ENCODE data around the gene ANXA5.

ANXA5 gene

DNA sequence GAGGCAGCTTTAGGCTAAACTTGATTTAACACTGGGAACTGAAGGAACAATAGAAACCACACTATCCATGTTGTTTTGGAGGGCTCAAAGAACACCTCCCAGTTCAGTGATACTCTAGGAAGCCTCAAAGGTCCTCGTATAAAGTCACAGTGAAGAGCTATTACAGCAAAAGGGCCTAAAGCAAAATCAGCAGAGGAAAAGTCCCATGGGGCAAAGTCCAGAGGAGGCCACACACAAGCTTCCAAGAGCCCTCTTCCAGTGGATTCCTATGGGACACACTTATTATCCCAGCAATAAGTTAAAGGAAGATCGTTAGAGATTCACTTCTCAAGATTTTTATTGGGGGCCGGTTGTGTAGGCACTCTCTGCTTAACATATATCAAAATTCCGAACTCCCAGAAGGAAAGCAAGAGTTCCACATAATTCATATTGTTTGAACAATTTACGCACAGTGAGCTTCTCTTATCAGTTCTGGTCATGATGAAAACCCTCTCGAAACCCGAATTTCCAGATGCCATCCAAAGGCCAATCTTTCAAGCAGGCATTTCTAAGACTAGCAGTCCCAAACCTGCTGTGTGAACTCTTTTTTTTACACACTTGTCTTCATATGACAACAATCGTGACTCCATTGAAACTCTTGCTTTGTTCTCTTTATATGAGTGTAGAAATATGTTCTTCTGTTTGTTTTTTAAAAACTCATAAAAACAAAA lies 53.7 kb downstream of the ANXA5 start:
- no peaks in the 10 kb centered on the region for H3K9me3 ChIP-seq (ENCODE audit: control insufficient read depth in 2 of 2, low read length in 2 of 2)
- H3K4me1 ChIP-seq (ENCODE audit: control insufficient read depth, insufficient read depth, low read length), result no peaks in the 10 kb centered on the region
- no peaks in the 10 kb centered on the region for H3K36me3 ChIP-seq (ENCODE audit: control insufficient read depth in 2 of 2, insufficient read depth in 2 of 2, low read length in 2 of 2)
- no peaks in the 10 kb centered on the region for H3K27me3 ChIP-seq (ENCODE audit: control insufficient read depth in 1 of 2, insufficient read depth in 2 of 2, low read length in 2 of 2)
- no peak overlapping the region for H3K27ac ChIP-seq (ENCODE audit: low read length)
- no peak overlapping the region for H3K9ac ChIP-seq (ENCODE audit: low read length in 2 of 2)
- H3K4me3 ChIP-seq (ENCODE audit: low read length in 2 of 2), result no peak overlapping the region

DNA sequence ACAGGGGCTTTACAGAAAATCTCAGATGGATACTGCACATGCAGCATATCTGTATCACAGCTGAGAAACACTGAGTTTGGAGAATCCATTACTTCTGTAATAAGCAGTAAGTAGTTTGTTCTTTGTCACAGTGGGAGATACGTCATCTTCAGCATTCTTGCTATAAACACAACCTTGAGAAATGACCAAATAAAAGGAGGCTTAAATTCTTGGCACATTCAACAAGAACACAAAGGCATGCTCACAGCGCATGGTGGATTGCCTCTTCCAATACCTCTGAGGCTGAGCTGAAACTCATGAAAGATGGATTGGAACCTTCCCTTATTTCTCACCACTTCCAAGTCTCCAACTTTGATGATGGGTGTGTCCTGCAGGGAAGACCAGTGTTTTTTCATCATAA lies 54.5 kb downstream of the ANXA5 start:
- Histone ChIP-seq H3K4me3 (ENCODE audit: low read length in 2 of 2) (no peak overlapping the region), H3K4me1 (ENCODE audit: control insufficient read depth, insufficient read depth, low read length) (no peaks in the 10 kb centered on the region), H3K9ac (ENCODE audit: low read length in 2 of 2) (no peak overlapping the region), H3K27me3 (ENCODE audit: control insufficient read depth in 1 of 2, insufficient read depth in 2 of 2, low read length in 2 of 2) (no peaks in the 10 kb centered on the region), H3K27ac (ENCODE audit: low read length) (no peak overlapping the region), H3K9me3 (ENCODE audit: control insufficient read depth in 2 of 2, low read length in 2 of 2) (no peaks in the 10 kb centered on the region), H3K36me3 (ENCODE audit: control insufficient read depth in 2 of 2, insufficient read depth in 2 of 2, low read length in 2 of 2) (no peaks in the 10 kb centered on the region)

DNA sequence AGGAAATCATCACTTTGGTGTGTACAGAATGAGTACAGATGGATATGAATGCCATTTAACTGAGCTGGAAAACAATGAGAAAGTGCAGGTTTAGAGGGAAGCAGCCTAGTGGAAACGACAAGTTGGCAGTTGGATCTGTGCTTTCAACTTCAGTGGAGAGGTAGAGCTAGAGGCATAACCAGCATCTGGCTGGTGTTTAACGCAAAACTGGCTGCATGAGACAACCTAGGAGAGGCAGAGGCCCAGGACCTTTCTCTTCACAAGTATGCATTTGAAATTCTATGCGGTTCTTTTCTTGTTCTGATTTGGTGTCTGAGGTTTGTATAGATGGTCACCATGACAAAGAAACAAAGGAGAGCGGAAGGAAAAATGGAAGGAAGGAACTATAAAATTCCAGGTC lies 63.1 kb downstream of the ANXA5 start:
- Histone ChIP-seq H3K9ac (ENCODE audit: low read length in 2 of 2) (no peak overlapping the region), H3K9me3 (ENCODE audit: control insufficient read depth in 2 of 2, low read length in 2 of 2) (peaks cover 0 to under 1% of the 10 kb centered on the region in 2 donors), H3K4me1 (ENCODE audit: control insufficient read depth, insufficient read depth, low read length) (no peaks in the 10 kb centered on the region), H3K36me3 (ENCODE audit: control insufficient read depth in 2 of 2, insufficient read depth in 2 of 2, low read length in 2 of 2) (no peaks in the 10 kb centered on the region), H3K4me3 (ENCODE audit: low read length in 2 of 2) (no peak overlapping the region), H3K27ac (ENCODE audit: low read length) (no peak overlapping the region), H3K27me3 (ENCODE audit: control insufficient read depth in 1 of 2, insufficient read depth in 2 of 2, low read length in 2 of 2) (no peaks in the 10 kb centered on the region)

DNA sequence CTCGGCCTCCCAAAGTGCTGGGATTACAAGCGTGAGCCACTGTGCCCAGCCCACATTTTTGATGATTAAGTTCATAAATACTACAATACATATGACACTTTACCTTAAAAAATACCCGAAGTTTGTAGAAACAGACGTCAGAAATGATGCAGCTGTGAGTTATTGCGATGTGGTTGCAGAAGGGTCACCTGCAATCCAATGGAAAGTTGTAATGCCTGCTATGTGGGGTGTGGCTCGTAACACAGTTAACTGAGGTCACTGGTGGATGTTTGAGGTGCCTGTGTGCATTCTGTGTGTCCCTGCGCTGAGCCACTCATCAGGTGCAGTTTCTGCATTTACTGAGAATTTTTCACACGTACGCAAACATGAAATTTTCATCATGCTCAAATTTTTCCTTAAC lies 64.1 kb downstream of the ANXA5 start:
- no peaks in the 10 kb centered on the region for H3K4me1 ChIP-seq (ENCODE audit: control insufficient read depth, insufficient read depth, low read length)
- H3K27me3 ChIP-seq (ENCODE audit: control insufficient read depth in 1 of 2, insufficient read depth in 2 of 2, low read length in 2 of 2), result no peaks in the 10 kb centered on the region
- H3K36me3 ChIP-seq (ENCODE audit: control insufficient read depth in 2 of 2, insufficient read depth in 2 of 2, low read length in 2 of 2), result no peaks in the 10 kb centered on the region
- no peak overlapping the region for H3K4me3 ChIP-seq (ENCODE audit: low read length in 2 of 2)
- H3K9ac ChIP-seq (ENCODE audit: low read length in 2 of 2), result no peak overlapping the region
- no peak overlapping the region for H3K27ac ChIP-seq (ENCODE audit: low read length)
- peaks cover 0 to 2% of the 10 kb centered on the region in 2 donors for H3K9me3 ChIP-seq (ENCODE audit: control insufficient read depth in 2 of 2, low read length in 2 of 2)

Data from stomach smooth muscle (tissue), 2 donors.